Sigmoid colon (tissue), 7 donors: Measurements from ENCODE around the gene SLCO3A1. TPM values are rescaled to one million over a fixed set of nuclear protein-coding genes. Genes with fewer than 3 reads are reported as not detected.
A peak's percentile ranks its signal among the peaks of the same experiment; 100 is the strongest.

Experiments
- DNase-seq: peaks from one replicate; pipeline ENCODE4 v3.0.0-alpha.2; 2019
- H3K27ac ChIP-seq, 4 donors: fragments of 200-600 bp; sonication (generic); one replicate each; pipeline ENCODE4 v1.5.1; 2016 to 2019; ENCODE audit warnings: mild to moderate bottlenecking in 1 of 4
- H3K27me3 ChIP-seq, 3 donors: fragments of 200-600 bp; sonication (generic); one replicate each; pipeline ENCODE4 v1.5.1; 2019; ENCODE audit warnings: mild to moderate bottlenecking in 1 of 3
- H3K36me3 ChIP-seq, 4 donors: fragments of 200-600 bp; sonication (generic); one replicate each; pipeline ENCODE4 v1.5.1; 2016 to 2019
- H3K4me1 ChIP-seq, 4 donors: fragments of 200-600 bp; sonication (generic); one replicate each; pipeline ENCODE4 v1.5.1; 2017 to 2019
- H3K4me3 ChIP-seq, 4 donors: fragments of 200-600 bp; sonication (generic); one replicate each; pipeline ENCODE4 v1.5.1; 2017 to 2019; ENCODE audit warnings: mild to moderate bottlenecking in 2 of 4, moderate library complexity in 1 of 4
- H3K9me3 ChIP-seq, 4 donors: fragments of 200-600 bp in 3 of 4; sonication (generic) in 3 of 4; one replicate each; pipeline versions ENCODE4 v1.5.1 to v1.6.1; 2013 to 2019
- CTCF ChIP-seq, 4 experiments: fragments of 450-650 bp in 3 of 4; fragments of 200-600 bp in 1 of 4; IDR thresholded peaks; one replicate each; pipeline ENCODE4 v1.5.1; 2016 to 2019; ENCODE audit warnings: antibody characterized with exemption in 4 of 4, mild to moderate bottlenecking in 3 of 4, moderate library complexity in 2 of 4
- EP300 ChIP-seq, 4 donors: sonication (generic); formaldehyde crosslinking; IDR thresholded peaks; one replicate each; pipeline ENCODE4 v1.6.1; 2017; ENCODE audit warnings: antibody characterized with exemption in 4 of 4
- POLR2A ChIP-seq, 2 donors: fragments of 450-650 bp; IDR thresholded peaks; one replicate each; pipeline ENCODE4 v1.6.1; 2016; ENCODE audit warnings: antibody characterized with exemption in 2 of 2, mild to moderate bottlenecking in 2 of 2, moderate library complexity in 2 of 2
- POLR2AphosphoS5 ChIP-seq, 4 donors: sonication (generic); formaldehyde crosslinking; IDR thresholded peaks; one replicate each; pipeline ENCODE4 v1.6.1; 2017; ENCODE audit warnings: antibody characterized with exemption in 4 of 4
- WGBS, 2 donors: extraction: QIAGEN DNeasy Blood & Tissue Kit; methylation state at CpG; one replicate each; pipeline ENCODE4 v1.1.7; 2013; 5-methylcytosine and 5-hydroxymethylcytosine counted together
- intact Hi-C: fragments of 100-400 bp; cut with DNase I; formaldehyde crosslinking; loops from one replicate; pipeline ENCODE4 v1.15.1; 2023
- polyA plus RNA-seq, 3 donors: library from polyadenylated mRNA; stranded (reverse); fragments of 200-250 nt; gene quantifications; one replicate each; pipeline ENCODE4 v1.2.3, GENCODE V29; 2013
- total RNA-seq, 4 donors: library from RNA; depleted of rRNA; stranded (reverse); fragments of >200 nt; gene quantifications; one replicate each; pipeline ENCODE4 v1.1.0, GENCODE V29; 2016
- donor health status: healthy with polysubstance abuse.
- donor health status: Bipolar disorder and iron deficiency.
- donor health status: healthy.

Gene SLCO3A1
- total and polyA plus RNA-seq, 7 donors = 1.4 to 10.5 (median 4.6) TPM

- 92 to 93% methylated on average over 2 of the region's 2 CpGs for WGBS, 2 donors
- no peak overlapping the region for H3K27ac ChIP-seq
- no peaks in the 10 kb centered on the region for H3K27me3 ChIP-seq
- H3K4me1 ChIP-seq = peaks cover 0 to 9% (median 0%) of the 10 kb centered on the region in 4 donors
- H3K9me3 ChIP-seq = no peaks in the 10 kb centered on the region
- H3K36me3 ChIP-seq = no peaks in the 10 kb centered on the region
- no peak for DNase-seq
- TF ChIP-seq EP300 (IDR thresholded peaks at IDR 0.05) = no peak
- TF ChIP-seq CTCF (IDR thresholded peaks at IDR 0.05) = no peak
- TF ChIP-seq POLR2A (IDR thresholded peaks at IDR 0.05) = no peak
- TF ChIP-seq POLR2AphosphoS5 (IDR thresholded peaks at IDR 0.05) = no peak
- H3K4me3 ChIP-seq = no peak overlapping the region
- intact Hi-C loops = no loop called here
These were observed 76.6 kb downstream of the SLCO3A1 start for GRCh38 chr15:91930092-91930491.

DNA sequence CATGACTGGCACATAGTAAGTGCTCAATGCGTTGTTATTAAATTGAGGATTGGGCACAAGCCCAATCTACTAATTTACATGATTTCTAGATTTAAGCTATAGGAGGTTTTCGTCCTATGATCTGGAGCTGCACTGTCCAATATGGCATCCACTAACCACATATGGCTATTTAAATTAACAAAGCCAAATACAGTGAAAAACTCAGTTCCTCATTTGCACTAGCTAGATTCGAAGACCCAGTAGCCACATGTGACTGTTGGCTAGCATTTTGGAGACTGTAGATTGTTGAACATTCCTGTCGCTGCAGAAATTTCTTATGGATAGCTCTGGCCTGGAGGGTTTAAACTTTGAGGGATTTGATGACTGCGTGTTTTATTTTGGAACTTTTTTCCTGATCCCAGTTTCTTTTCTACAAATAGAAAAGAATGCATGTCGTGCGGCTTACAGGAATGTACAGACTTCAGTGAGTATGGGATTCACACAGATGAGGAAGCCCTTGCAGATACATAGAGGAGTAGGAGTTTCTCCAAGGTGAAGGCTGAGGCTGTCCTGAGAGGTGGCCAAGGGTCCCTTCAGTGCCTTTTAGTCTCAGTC is 82.8 kb downstream of the SLCO3A1 start:
- whole genome bisulfite sequencing, 2 donors = 81 to 91% methylated on average over 7 of the region's 7 CpGs
- no peak for TF ChIP-seq EP300 (IDR thresholded peaks at IDR 0.05)
- no peak for TF ChIP-seq CTCF (IDR thresholded peaks at IDR 0.05)
- no peak for TF ChIP-seq POLR2AphosphoS5 (IDR thresholded peaks at IDR 0.05)
- H3K27ac ChIP-seq = peak overlapping the region in 1 of 4 donors; percentile 21
- intact Hi-C loops = no loop called here
- H3K27me3 ChIP-seq = no peaks in the 10 kb centered on the region
- H3K9me3 ChIP-seq = no peaks in the 10 kb centered on the region
- H3K36me3 ChIP-seq = no peaks in the 10 kb centered on the region
- no peak overlapping the region for H3K4me3 ChIP-seq
- H3K4me1 ChIP-seq = no peaks in the 10 kb centered on the region
- no peak for DNase-seq

DNA sequence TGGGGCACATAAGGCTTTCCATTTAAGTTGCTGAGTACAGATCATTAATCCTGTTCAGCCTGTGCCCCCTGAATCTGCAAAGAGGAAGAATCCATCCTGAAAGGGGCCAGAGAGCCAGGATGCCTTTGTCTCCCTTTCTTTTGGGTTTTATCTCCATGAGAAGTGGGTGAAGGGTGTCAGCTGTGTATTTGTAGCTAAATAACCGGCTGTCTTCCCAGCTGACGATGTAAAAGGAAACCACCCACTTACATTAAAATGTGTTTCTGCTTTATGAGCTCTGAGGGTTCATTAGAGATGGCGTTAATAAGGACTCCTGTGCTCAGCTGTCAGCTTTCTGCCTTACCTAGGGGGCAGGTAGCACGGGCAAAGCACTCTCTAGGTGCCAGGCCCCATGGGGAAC is 83.4 kb downstream of the SLCO3A1 start:
- 54 to 65% methylated on average over 4 of the region's 4 CpGs for whole genome bisulfite sequencing, 2 donors
- TF ChIP-seq CTCF (IDR thresholded peaks at IDR 0.05) = no peak
- TF ChIP-seq EP300 (IDR thresholded peaks at IDR 0.05) = no peak
- no peak for TF ChIP-seq POLR2A (IDR thresholded peaks at IDR 0.05)
- no peak for TF ChIP-seq POLR2AphosphoS5 (IDR thresholded peaks at IDR 0.05)
- Histone ChIP-seq H3K36me3 (no peaks in the 10 kb centered on the region), H3K27me3 (no peaks in the 10 kb centered on the region), H3K9me3 (no peaks in the 10 kb centered on the region), H3K4me3 (no peak overlapping the region), H3K27ac (peak overlapping the region in 1 of 4 donors; percentile 21), H3K4me1 (no peaks in the 10 kb centered on the region)
- intact Hi-C loops = no loop called here
- DNase-seq = no peak

DNA sequence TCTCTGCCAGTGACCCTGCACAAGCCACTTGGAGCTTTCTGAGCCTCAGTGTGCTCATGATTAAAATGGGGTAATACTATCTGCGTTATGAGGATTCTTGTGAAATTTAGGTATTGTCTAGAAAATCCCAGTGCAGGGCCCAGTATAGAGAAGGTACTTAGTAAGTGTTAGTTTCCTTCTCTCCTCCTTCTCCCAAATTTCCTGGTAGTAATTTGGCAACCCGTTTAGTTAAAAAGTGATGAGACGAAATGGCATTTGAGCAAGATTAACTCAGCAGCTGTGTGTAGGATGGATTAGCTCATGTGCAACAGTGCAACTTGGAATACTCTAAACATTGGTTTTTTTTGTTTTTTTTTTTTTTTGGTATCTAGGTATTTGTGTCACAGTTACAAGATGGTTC is 84.6 kb downstream of the SLCO3A1 start:
- DNase-seq = no peak
- no peak for TF ChIP-seq EP300 (IDR thresholded peaks at IDR 0.05)
- no peak for TF ChIP-seq CTCF (IDR thresholded peaks at IDR 0.05)
- no peak for TF ChIP-seq POLR2A (IDR thresholded peaks at IDR 0.05)
- no peak for TF ChIP-seq POLR2AphosphoS5 (IDR thresholded peaks at IDR 0.05)
- no peak overlapping the region for H3K27ac ChIP-seq
- H3K36me3 ChIP-seq = no peaks in the 10 kb centered on the region
- H3K4me1 ChIP-seq = peaks cover 0 to 9% (median 7%) of the 10 kb centered on the region in 4 donors
- H3K27me3 ChIP-seq = no peaks in the 10 kb centered on the region
- intact Hi-C loops = no loop called here
- WGBS, 2 donors = 83 to 84% methylated on average over 3 of the region's 3 CpGs
- no peaks in the 10 kb centered on the region for H3K9me3 ChIP-seq
- H3K4me3 ChIP-seq = no peak overlapping the region

DNA sequence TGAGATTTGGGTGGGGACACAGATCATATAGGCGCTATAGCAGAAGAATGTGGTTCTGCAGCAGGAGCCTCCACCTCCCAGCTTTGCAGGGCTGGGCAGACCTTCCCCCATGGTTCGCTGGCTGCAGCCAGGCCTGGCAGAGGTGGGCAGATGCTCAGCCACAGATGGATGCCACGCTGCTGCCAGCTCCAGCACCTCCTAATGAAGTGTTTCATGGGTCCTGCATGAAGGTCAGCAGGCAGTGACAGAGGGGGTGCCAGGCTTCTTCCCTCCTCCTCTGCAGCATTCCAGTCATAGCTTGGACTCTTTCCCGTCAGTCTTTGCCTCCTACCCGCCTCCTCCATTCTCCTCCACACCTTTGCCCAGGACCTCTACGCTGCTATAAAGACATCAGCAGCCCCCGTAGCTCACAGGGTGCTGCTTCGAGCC is 85.9 kb downstream of the SLCO3A1 start:
- Histone ChIP-seq H3K4me1 (peaks cover 0 to 19% (median 14%) of the 10 kb centered on the region in 4 donors), H3K4me3 (no peak overlapping the region), H3K9me3 (no peaks in the 10 kb centered on the region), H3K27ac (no peak overlapping the region), H3K27me3 (no peaks in the 10 kb centered on the region), H3K36me3 (no peaks in the 10 kb centered on the region)
- TF ChIP-seq POLR2AphosphoS5 (IDR thresholded peaks at IDR 0.05) = no peak
- DNase-seq = no peak
- 95 to 96% methylated on average over 8 of the region's 8 CpGs for WGBS, 2 donors
- intact Hi-C loops = no loop called here
